ENCODE data around the gene IVNS1ABP.
"Not testable (repeated sequence)": the region's sequence is repeated elsewhere in the genome, so short reads cannot be mapped to it uniquely, and the experiment has no call there.

Gene IVNS1ABP
- total RNA-seq: 165 to 519 (median 353) reads per million in 3 experiments

GRCh38 chr1:185317034-185317885, at the start of gene IVNS1ABP:
TSS of gene IVNS1ABP (minus strand) at chr1:185317243. CDS start at chr1:185309493, 7,750 bp downstream.
- peak; percentile 96 for DNase-seq

GRCh38 chr1:185365951-185366350, 48.9 kb upstream of the IVNS1ABP start:
- no peak for DNase-seq

- not testable (repeated sequence) for DNase-seq
These were observed 47.5 kb upstream of the IVNS1ABP start for GRCh38 chr1:185364528-185364927.

GRCh38 chr1:185363205-185363604, 46.2 kb upstream of the IVNS1ABP start:
- no peak for DNase-seq

- DNase-seq: no peak
These were observed 43.7 kb upstream of the IVNS1ABP start for GRCh38 chr1:185360714-185361113.

DNA sequence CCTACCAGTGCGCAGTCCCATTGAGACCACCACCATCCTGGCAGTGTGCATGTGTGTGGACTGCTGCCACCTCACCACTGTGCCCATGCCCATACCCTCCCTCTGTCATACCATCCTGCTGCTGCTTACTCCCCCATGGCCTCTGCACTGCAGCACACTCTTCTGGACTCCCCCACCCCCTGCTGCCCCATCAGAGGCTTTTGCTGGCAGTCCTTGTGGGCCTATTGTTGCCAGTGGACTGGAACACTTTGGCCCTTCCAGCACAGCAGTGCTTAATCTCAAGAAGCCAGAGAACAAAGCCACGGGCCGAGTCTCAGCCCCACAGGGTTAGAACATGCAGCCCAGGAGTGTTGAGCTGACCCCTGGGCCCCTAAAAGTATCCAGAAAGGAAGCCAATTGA, 41.9 kb upstream of the IVNS1ABP start:
- DNase-seq: no peak

DNA sequence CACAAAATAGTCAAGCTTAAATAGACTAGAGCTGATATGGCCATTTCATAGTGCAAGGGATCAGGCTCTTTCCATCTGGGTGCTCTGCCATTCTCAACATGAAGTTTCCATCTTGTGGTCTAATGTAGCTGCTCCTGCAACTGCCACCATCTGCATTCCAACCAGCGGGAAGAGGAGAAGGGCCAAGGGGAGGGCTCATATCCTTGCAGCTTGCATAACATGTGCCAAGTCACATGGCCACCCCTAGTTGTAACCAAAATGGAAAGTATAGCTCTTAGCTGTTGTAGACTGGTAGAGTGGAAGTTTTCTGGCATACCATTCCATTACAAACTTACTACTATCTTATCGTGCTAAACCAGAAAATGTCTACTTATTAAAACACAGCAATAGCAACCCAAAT, 38.9 kb upstream of the IVNS1ABP start:
- no peak for DNase-seq

- DNase-seq: no peak
These were observed 36.1 kb upstream of the IVNS1ABP start for GRCh38 chr1:185353124-185353523.

DNA sequence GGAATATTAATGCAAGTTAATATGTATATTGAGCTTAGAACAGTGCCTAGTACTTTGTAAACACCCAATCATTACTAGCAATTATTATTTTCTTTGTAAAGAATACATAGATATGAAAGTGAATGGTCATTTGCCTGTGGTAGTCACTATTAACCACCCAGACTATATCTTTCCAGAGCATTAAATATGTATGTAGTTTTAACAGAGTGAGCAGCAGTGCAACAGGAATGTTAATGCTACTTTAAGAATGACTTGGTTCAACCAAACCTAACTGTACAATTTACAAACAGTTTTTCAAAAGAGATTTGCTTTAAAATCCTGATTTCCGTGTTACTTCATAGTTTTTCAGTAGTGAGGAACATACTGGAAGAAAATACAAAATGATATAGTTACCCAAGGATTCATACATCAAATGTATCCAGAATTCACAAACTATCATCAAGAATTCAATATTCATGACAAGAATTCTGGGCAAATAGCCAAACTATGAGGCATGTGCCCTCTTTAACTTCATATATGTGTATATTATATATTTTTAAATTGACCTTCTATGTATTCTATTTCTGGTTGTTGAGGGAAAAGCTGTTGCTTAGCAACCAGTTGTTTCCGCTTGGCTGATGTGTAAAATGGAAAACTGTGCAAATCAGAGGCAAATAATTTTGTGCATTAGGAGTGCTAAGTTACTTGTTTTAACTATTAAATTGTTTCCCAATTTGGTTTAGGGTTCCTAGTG, 34.9 kb upstream of the IVNS1ABP start:
- no peak for DNase-seq

- DNase-seq: no peak
These were observed 33.0 kb upstream of the IVNS1ABP start for GRCh38 chr1:185350027-185350442.

DNA sequence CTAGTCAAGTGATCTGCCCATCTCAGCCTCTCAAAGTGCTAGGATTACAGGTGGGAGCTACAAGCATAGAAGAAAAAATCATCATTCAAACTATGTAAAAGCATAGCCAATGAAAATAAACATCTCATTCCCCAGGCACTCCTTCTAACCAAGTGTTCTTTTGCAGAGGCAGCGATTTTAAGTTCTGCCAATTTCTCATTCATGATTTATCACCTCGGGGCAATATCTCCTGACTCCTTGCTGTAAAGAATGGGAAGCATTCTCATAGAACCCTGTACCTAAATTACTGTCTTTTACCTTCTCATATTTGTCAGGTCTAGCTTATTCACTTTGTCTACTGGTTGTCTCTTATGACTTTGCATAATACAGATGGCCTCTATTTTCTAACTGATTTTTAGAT, 32.5 kb upstream of the IVNS1ABP start:
- no peak for DNase-seq

GRCh38 chr1:185348985-185349384, 31.9 kb upstream of the IVNS1ABP start:
- no peak for DNase-seq

DNA sequence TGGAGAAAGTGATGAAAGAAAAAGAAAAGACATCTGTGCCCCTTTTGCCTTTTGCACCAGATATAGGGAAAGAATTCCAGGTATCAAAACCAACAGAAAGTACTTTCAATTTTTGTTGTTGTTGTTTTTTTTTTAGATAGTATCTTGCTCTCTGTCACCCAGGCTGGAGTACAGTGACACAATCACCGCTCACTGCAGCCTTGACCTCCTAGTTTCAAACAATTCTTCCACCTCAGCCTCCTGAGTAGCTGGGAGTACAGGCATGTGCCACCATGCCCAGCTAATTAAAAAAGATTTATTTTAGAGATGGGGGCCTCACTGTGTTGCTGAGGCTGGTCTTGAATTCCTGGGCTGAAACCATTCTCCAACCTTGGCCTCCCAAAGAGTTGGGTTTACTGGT, 31.3 kb upstream of the IVNS1ABP start:
- no peak for DNase-seq

DNA sequence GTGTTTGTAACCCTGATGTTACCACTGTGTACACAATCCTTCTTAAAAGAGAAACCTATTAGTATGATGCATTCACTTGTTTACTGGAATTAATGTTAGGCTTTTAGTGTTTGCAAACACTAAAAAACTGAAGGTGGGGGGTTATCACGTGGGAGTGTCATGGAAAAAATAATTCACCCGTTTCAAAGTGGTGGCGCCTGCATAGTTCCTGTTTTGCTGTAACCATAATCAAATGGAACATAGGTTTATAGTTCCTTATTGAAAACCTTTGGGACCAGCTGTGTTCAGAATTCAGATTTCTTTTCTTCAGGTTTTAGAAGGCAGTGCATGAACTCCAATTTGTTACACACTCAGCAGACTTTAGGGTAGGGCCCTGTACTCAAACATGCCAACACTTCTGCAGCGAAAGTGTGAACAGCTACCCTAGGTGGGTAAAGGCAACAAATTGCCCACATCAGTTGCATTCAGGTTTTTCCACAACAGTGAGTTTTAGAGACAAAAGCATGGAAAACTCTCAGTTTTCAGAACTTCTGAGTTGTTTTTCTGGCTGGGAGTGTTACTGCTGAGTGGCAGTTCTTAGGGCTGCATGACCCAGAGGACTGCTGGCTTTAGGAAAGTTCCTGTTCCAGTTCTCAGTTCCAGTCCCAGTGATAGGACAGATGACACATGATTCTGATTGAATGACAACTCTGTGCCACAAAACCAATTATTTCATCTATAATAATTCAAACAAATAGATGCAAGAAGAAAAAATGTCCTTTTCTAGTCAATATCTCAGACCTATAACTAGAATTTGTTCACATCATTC, 29.1 kb upstream of the IVNS1ABP start:
- DNase-seq: no peak

DNA sequence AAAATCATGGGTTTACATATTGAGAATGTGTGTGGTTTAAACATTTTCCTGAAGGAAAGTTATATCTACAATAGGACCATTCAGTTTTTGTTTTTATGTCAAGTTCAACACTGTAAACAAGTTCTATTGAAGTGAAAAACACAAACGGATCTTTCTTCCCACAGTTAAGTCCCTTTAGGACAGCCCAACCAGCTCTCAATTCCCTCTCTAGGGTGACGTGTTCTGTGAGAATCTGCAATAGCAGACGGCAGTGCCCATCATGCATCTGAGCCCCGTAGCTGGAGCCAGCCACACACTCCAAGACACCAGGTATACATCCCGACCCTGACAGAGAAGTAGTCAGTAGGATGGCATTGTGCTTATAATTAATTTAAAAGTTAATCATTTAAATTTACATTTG, 26.3 kb upstream of the IVNS1ABP start:
- DNase-seq: no peak

GRCh38 chr1:185342672-185343259, 25.7 kb upstream of the IVNS1ABP start:
- DNase-seq: no peak

DNA sequence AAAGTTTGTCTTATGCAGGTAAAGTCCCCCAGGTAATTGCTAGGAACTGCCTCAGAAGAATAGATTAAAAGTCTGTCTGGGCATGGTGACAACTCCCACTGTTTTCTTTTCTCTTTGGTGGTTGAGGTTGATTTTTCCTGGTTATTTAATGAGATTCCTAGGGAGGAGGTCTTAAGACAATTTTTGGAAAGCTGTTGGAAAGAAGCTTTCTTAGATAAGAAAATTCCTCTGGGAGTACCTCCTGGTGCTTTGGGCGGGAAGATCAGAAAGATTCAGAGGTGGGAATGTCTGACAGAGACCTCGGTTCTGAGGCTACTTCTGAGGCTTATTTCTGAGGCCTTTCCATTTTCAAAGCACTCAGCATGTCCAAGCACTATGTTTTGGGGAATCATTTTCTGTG, 25.0 kb upstream of the IVNS1ABP start:
- no peak for DNase-seq

DNA sequence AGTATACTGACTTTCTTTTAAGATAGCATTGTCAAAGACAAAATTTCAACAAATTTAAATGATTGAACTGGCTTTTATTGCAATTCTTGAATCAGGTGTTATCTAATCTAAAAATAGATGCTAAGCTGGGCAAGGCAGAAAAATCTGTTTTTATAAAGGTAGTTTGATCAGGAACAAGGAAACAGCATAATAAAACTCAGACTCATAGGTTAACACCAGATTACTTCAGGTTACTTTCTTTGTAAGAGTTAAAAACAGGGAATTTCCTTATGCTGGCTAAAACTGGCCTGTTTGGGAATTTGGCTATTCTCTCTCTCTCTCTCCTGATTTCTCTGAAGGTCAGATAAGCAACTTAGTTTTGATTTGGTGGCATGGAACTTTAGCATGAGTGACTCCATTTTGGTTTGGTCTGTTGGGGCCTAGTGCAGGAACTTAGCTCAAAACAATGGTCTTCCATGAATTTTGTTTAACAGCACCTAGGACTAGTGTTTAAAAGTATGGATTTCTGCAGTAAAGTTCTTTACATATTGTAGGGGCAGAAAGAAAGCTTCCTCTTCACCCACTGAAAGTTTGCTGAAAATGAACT, 24.2 kb upstream of the IVNS1ABP start:
- no peak for DNase-seq

GRCh38 chr1:185338719-185339622, 21.9 kb upstream of the IVNS1ABP start:
- DNase-seq: peak; percentile 59

GRCh38 chr1:185337246-185337645, 20.2 kb upstream of the IVNS1ABP start:
- DNase-seq: no peak

- DNase-seq: no peak
These were observed 17.1 kb upstream of the IVNS1ABP start for GRCh38 chr1:185334182-185334581.
